Renal cortex interstitium (tissue), 15 donors: Measurements from ENCODE around the gene ZNF121. TPM values are rescaled to one million over a fixed set of nuclear protein-coding genes. Genes with fewer than 3 reads are reported as not detected.
"Not testable (repeated sequence)": the region's sequence is repeated elsewhere in the genome, so short reads cannot be mapped to it uniquely, and the experiment has no call there.

ENCODE experiments used
- DNase-seq, 11 donors: peaks; one replicate each; pipeline ENCODE4 v3.0.0-alpha.2; 2013; ENCODE audit warnings: low read depth in 9 of 11, low spot score in 4 of 11; ENCODE audit errors: extremely low read depth in 1 of 11
- long read RNA-seq, 16 experiments: transcript quantifications; one replicate each; lab custom pipeline, GENCODE V29; 2026
- polyA plus RNA-seq, 3 donors: library from polyadenylated mRNA; unstranded; fragments of 120-200 nt; gene quantifications; one replicate each; pipeline ENCODE4 v1.2.1, GENCODE V29; 2013; ENCODE audit not compliant: insufficient read length in 3 of 3

Gene ZNF121
- polyA plus RNA-seq, result 10 to 100 TPM; 14.7 to 30.5 (median 20.6) TPM
- long read RNA-seq, donor 1, partial matches to known transcripts, result 0 of 1 reads
- long read RNA-seq, donor 1, other reads (novel, unspliced or antisense), result 0 of 1 reads
- long read RNA-seq, donor 2, partial matches to known transcripts, result 0 of 1 reads
- long read RNA-seq, donor 2, other reads (novel, unspliced or antisense), result 0 of 1 reads
- long read RNA-seq, donor 3, partial matches to known transcripts, result 0 of 4 reads
- long read RNA-seq, donor 3, other reads (novel, unspliced or antisense), result 0 of 4 reads
- long read RNA-seq, donor 4, partial matches to known transcripts, result 0 of 3 reads
- long read RNA-seq, donor 4, other reads (novel, unspliced or antisense), result 0 of 3 reads
- long read RNA-seq, donor 5, result 0 reads
- long read RNA-seq, donor 6, partial matches to known transcripts, result 7 of 9 reads
- long read RNA-seq, donor 6, other reads (novel, unspliced or antisense), result 0 of 9 reads
- long read RNA-seq, donor 7, partial matches to known transcripts, result 0 of 2 reads
- long read RNA-seq, donor 7, other reads (novel, unspliced or antisense), result 0 of 2 reads
- long read RNA-seq, donor 8, result 0 reads
- long read RNA-seq, donor 9, partial matches to known transcripts, result 0 of 1 reads
- long read RNA-seq, donor 9, other reads (novel, unspliced or antisense), result 0 of 1 reads
- long read RNA-seq, donor 10, result 0 reads
- long read RNA-seq, donor 11, partial matches to known transcripts, result 0 of 1 reads
- long read RNA-seq, donor 11, other reads (novel, unspliced or antisense), result 0 of 1 reads
- long read RNA-seq, donor 12, partial matches to known transcripts, result 10 of 11 reads
- long read RNA-seq, donor 12, other reads (novel, unspliced or antisense), result 0 of 11 reads
- long read RNA-seq, donor 13, result 0 reads
- long read RNA-seq, donor 14, partial matches to known transcripts, result 0 of 2 reads
- long read RNA-seq, donor 14, other reads (novel, unspliced or antisense), result 0 of 2 reads
- long read RNA-seq, donor 15, partial matches to known transcripts, result 0 of 1 reads
- long read RNA-seq, donor 15, other reads (novel, unspliced or antisense), result 0 of 1 reads
- long read RNA-seq, donor 16, transcript ZNF121-201 (4 exons, 1,563 nt), result major isoform, 8 of 8 reads
- long read RNA-seq, donor 16, partial matches to known transcripts, result 0 of 8 reads
- long read RNA-seq, donor 16, other reads (novel, unspliced or antisense), result 0 of 8 reads

DNA sequence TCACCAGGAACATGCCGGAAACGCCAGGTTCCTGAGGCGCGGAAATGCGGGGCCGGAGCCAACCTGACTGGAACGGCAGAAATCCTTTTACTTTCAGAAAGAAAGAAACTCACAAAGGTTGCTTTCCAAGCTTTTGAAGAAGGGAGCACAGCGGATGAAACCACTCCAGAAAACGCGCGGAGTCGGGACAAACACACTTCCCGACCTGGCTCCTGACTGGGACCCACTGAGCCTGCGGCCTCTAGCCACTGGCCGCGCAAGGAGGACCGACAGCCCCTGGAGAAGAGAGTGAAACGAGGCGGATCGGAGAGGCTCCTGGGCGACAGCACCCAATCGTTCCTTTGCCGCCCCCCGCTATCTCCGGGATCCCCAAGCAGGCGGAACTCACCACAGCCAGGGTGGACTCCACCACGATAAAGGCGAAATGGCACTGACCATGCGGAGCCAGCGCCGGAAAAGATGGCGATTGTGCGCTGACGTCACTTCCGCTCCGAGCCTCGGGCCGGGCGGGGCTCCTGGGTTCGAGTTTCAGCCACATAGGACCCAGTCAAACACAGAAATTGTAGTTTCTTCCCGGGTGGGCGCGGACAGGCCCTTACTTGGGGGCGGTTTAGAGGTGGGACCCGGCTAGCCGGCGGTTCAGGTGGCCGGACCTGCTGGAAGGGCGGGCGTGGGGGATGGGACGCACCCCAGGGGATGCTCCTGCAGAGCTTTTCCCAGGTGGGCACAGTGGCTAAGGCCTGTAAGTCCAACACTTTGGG is at the start of gene ZNF121:
ZNF121 (minus strand) TSS at position 432 of the 761 bp plus-strand sequence. CDS start 16,407 bp downstream, outside the sequence.
- DNase-seq, result peak; percentile 75 to 91 (median 87)

- no peak for DNase-seq
These were observed 43.6 kb upstream of the ZNF121 start for GRCh38 chr19:9627856-9628255.

- no peak for DNase-seq
These were observed 38.2 kb upstream of the ZNF121 start for GRCh38 chr19:9622531-9622930.

DNA sequence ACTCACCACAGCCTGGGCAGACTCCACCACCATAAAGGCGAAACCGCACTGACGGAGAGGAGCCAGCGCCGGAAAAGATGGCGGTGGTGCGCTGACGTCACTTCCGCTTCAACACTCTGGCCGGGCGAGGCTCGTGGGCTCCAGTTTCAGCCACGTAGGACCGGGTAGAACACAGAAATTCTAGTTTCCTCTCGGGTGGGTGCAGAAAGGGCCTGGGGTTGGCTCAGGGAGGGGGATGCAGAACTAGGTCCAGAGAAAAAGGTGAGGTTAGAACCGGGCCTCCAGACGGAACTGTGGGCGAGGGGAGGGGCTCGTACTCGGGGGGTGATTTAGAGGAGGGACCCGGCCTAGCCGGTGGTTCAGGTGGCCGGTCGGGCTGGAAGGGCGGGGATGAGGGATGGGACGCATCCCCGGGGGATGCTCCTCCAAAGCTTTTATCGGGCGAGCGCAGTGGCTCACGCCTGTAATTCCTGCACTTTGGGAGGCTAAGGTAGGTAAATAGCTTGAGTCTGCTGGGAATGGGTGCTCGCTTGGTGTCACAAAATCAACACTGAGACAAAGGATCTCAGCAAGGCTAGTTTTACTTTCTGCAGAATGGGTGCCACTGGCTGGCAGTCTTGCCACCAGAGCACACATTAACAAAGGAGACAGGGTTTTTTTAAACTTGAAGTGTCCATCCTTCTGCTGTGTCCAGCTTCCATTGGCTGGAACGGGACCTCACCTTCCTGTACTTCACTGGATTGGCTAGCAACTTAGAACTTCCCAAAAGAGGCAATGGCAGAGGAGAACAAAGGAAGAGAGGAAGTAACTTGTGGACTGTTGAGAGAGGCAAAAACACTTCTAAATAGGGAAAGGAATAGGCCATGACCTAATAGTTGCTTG is 37.1 kb upstream of the ZNF121 start, which contains the start of gene ZNF561:
ZNF561 (minus strand) TSS at position 77 of the 882 bp plus-strand sequence. CDS start 1,776 bp downstream, outside the sequence.
- DNase-seq, result peak; percentile 80 to 95 (median 87)

DNA sequence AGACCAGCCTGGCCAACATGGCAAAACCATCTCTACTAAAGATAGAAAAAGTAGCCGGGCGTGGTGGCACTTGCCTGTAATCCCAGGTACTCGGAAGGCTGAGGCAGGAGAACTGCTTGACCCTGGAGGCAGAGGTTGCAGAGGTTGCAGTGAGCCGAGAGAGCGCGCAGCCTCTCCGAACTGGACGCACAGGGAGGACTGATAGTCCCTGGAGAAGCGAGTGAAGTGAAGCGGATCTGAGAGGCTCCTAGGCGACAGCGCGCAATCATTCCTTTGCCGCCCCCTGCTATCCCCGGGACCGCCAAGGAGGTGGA is 36.5 kb upstream of the ZNF121 start:
- DNase-seq, result no peak

DNA sequence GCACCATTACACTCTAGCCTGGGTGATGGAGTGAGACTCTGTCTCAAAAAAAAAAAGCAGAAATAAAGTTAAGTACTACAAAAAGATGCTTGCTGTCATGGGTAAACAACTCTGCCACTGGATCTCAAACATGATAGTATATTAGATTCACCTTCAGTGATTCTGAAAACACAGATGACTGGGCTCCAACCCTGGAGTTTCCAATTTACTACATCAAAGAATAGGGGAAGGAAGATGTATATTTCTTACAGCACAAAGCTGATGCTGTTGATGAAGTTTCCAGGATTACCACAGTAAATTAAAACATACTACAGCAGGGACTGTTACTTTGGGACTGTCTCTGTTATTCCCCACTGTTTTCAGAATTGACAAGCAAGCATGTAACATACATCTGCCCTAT is 31.5 kb upstream of the ZNF121 start:
- DNase-seq, result no peak

GRCh38 chr19:9610484-9611113 is 26.3 kb upstream of the ZNF121 start:
- no peak for DNase-seq

DNA sequence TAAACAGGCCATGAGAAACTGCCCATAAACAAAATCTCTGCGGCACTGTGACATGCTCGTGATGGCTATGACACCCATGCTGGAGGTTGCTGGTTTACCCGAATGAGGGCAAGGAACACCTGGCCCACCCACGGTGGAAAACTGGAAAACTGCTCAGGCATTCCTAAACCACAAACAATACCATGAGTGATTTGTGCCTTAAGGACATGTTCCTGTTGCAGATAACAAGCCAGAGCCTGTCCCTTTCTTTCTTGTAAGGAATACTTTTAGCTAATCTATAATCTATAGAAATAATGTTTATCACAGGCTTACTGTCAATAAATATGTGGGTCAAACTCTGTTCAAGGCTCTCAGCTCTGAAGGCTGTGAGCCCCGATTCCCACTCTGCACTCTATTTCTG is 24.6 kb upstream of the ZNF121 start:
- DNase-seq, result no peak

- DNase-seq, result no peak
These were observed 12.7 kb upstream of the ZNF121 start for GRCh38 chr19:9597027-9597426.

DNA sequence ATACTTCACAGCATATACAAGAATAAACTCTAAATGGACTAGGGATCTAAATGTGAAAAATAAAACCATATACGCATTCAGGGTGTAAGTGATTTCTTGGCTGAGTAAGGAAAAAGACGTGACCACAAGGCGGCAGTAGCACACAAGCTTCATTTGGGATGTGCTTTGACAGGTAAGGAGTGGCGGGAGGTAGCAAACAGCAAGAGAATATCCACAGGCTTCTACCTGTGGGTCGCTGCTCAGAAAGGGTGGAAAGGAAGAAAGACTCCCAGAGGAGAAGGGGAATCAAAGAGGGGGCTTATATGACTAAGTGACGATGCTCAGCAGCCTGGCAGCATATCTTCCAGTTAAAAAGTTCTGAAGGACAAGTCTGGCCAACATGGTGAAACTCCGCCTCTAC is 2.5 kb upstream of the ZNF121 start:
- DNase-seq, result peak in 10 of 11 donors; percentile 34 to 52 (median 44)

DNA sequence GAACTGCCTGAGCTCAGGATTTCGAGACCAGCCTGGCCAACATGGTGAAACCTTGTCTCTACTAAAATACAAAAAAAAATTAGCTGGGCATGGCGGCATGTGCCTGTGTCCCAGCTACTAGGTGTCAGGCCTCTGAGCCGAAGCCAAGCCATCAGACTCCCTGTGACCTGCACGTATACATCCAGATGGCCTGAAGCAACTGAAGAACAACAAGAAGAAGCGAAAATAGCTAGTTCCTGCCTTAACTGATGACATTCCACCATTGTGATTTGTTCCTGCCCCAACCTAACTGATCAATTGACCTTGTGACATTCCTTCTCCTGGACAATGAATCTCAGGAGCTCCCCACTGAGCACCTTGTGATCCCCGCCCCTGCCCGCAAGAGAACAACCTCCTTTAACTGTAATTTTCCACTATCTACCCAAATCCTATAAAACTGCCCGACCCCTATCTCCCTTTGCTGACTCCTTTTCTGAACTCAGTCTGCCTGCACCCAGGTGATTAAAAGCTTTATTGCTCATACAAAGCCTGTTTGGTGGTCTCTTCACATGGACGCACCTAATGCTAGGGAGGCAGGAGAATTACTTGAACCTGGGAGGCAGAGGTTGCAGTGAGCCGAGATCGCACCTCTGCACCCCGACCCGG is 2.1 kb downstream of the ZNF121 start:
- not testable (repeated sequence) for DNase-seq

GRCh38 chr19:9580728-9581127 is 3.6 kb downstream of the ZNF121 start:
- no peak for DNase-seq

- no peak for DNase-seq
These were observed 14.0 kb downstream of the ZNF121 start for GRCh38 chr19:9570255-9570654.

DNA sequence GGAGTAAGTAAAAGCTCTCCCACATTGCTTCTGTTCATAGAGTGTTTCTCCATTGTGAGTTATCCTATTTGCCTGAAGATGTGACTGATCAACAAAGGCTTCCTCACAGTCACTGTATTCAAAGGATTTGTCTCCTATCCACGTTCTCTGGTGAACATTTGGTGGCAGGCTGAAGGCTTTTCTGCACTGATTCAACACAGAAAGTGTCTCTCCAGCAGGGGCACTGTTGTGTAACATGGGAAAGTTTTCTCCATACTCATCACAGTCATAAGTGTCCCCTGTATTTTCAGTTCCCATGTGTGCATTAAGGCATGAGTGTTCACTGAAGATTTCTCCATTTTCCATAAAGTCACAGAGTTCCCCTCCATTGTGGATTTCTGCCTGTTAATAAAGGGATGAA is 17.6 kb downstream of the ZNF121 start:
- no peak for DNase-seq

DNA sequence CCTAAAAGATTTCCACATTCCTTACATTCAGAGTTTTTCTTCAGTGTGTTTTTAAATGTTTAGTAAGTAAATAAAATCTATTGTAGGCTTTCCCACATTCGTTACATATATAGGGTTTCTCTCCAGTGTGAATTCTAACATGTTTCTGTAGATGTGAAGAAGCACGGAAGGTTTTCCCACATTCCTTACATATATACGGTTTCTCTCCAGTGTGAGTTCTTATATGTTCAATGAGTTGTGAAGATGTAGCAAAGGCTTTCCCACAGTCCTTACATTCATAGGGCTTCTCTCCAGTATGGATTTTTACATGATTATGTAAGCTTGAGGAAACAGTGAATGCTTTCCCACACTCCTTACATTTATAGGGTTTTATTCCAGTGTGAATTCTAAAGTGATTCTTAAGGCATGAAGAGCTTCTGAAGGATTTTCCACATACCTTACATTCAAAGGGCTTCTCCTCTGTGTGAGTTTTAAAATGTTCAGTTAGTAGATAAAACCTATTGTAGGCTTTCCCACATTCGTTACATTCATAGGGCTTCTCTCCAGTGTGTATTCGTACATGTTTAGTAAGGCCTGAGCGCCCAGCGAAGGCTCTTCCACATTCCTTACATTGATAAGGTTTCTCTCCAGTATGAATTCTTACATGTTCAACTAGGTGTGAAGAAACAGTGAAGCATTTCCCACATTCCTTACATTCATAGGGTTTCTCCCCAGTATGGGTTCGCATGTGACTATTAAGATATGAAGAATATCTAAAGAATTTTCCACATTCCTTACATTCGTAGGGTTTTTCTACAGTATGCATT is 18.2 kb downstream of the ZNF121 start:
- no peak for DNase-seq
